ENCODE results near the gene MAN2C1. TPM values are rescaled to one million over a fixed set of nuclear protein-coding genes. Genes with fewer than 3 reads are reported as not detected.
A peak's percentile ranks its signal among the peaks of the same experiment; 100 is the strongest.

MAN2C1 gene
- total and polyA plus RNA-seq, 9 of the 15 experiments (the other 6 are each of a cell fraction or from before 2014, with no cell fraction given) = 2.0 to 141 (median 39.9) TPM

- no peak for DNase-seq (ENCODE audit: extremely low read depth in 1 of 4, low spot score in 3 of 4)
- in situ Hi-C loops (cut with MboI) (loop anchor here (10.0 kb wide), 1 partner anchor 793 kb away; no protein-coding TSS in a partner anchor), intact Hi-C loops (cut with micrococcal nuclease) (no loop called here)
- H3K9me3 ChIP-seq (replicated peaks; ENCODE audit: control insufficient read depth, insufficient read depth, low read depth, low read length) = no peaks in the 10 kb centered on the region
- peaks cover 0 to 3% of the 10 kb centered on the region in 2 experiments; a peak in 1 of 5 replicates for H3K4me1 ChIP-seq (replicated peaks in 1 of 2; ENCODE audit: control insufficient read depth in 2 of 2, insufficient read depth in 2 of 2, low read length in 2 of 2)
- 3% methylated on average over 6 of the region's 6 CpGs for WGBS (ENCODE audit: insufficient coverage, low coverage, missing lambda C conversion rate)
- ChIA-PET POLR2A (no interaction called here), CTCF (ENCODE audit: low intra/inter-chr PET ratio) (no interaction called here)
- H3K9me1 ChIP-seq (ENCODE audit: control insufficient read depth, insufficient read depth, low read length) = no peaks in the 10 kb centered on the region
- no peak overlapping the region for H3K27ac ChIP-seq (ENCODE audit: extremely low read depth, low read depth, low read length)
- no peak for FAIRE-seq
- no peak overlapping the region for H2AFZ ChIP-seq (ENCODE audit: low read depth, low read length)
- peaks cover 3 to 8% of the 10 kb centered on the region in 2 experiments; a peak in 2 of 5 replicates for H3K27me3 ChIP-seq (ENCODE audit: control insufficient read depth in 2 of 2, insufficient read depth in 2 of 2, low read length in 2 of 2)
- no peak for ATAC-seq
- H3K4me3 ChIP-seq = no peak overlapping the region
- H3K79me2 ChIP-seq (ENCODE audit: control insufficient read depth, insufficient read depth, low read length) = no peaks in the 10 kb centered on the region
- no TSS peak for BruUV-seq (replicated peaks)
- H3K36me3 ChIP-seq (ENCODE audit: control insufficient read depth, insufficient read depth, low read length) = no peaks in the 10 kb centered on the region
- H3K4me2 ChIP-seq (ENCODE audit: insufficient read depth, low read length) = no peak overlapping the region
- no peak overlapping the region for H3K9ac ChIP-seq (ENCODE audit: insufficient read depth in 1 of 2, low read depth in 2 of 2, low read length in 2 of 2)
- H4K20me1 ChIP-seq (replicated peaks; ENCODE audit: control insufficient read depth, insufficient read depth, low read length) = no peaks in the 10 kb centered on the region; the same call in 1 of the 2 replicates
- TF ChIP-seq ZBTB17 (CRISPR knock-in tag; IDR thresholded peaks at IDR 0.05) (no peak), THRB (CRISPR knock-in tag; conservative IDR thresholded peaks at IDR 0.05) (0 out of 2 replicates have a peak, but pooled peaks have one; percentile 44), CEBPG (CRISPR knock-in tag; IDR thresholded peaks at IDR 0.05) (no peak), CEBPG (tag; conservative IDR thresholded peaks at IDR 0.05 in 1 of 2, IDR thresholded peaks at IDR 0.05 in 1 of 2) (no peak), ZNF311 (CRISPR knock-in tag; IDR thresholded peaks at IDR 0.05) (no peak), ZNF785 (CRISPR knock-in tag; IDR thresholded peaks at IDR 0.05) (no peak), TBP (optimal IDR thresholded peaks at IDR 0.05; ENCODE audit: low read depth, low read length) (no peak), HDAC1 (IDR thresholded peaks at IDR 0.05) (peak in 1 of 2 experiments; percentile 38; a peak in 1 of 4 replicates), POLR2A (conservative IDR thresholded peaks at IDR 0.05) (no peak), ZNF143 (CRISPR knock-in tag; IDR thresholded peaks at IDR 0.05) (no peak), KAT7 (CRISPR knock-in tag; IDR thresholded peaks at IDR 0.05; ENCODE audit: borderline replicate concordance) (no peak), HMG20A (CRISPR knock-in tag; conservative IDR thresholded peaks at IDR 0.05) (no peak), STAT5A (IDR thresholded peaks at IDR 0.05; ENCODE audit: borderline replicate concordance, low read length) (no peak), CTBP1 (IDR thresholded peaks at IDR 0.05; ENCODE audit: borderline replicate concordance) (0 out of 2 replicates have a peak, but pooled peaks have one; percentile 19), ELF4 (CRISPR knock-in tag; IDR thresholded peaks at IDR 0.05) (0 out of 2 replicates have a peak, but pooled peaks have one; percentile 8), MBD2 (IDR thresholded peaks at IDR 0.05; ENCODE audit: borderline replicate concordance, low read depth) (no peak), MTF1 (CRISPR knock-in tag; IDR thresholded peaks at IDR 0.05; ENCODE audit: borderline replicate concordance) (no peak), C11orf30 (IDR thresholded peaks at IDR 0.05; ENCODE audit: low read depth) (no peak), HBP1 (CRISPR knock-in tag; IDR thresholded peaks at IDR 0.05) (0 out of 2 replicates have a peak, but pooled peaks have one; percentile 67), ZBTB26 (CRISPR knock-in tag; IDR thresholded peaks at IDR 0.05) (0 out of 2 replicates have a peak, but pooled peaks have one; percentile 40), SPI1 (IDR thresholded peaks at IDR 0.05; ENCODE audit: borderline replicate concordance, low read depth, low read length) (0 out of 2 replicates have a peak, but pooled peaks have one; percentile 9)
These were observed 46.7 kb downstream of the MAN2C1 start for GRCh38 chr15:75321711-75322110.
